Stimulated activated CD4-positive, alpha-beta T cell treated with anti-CD3 and anti-CD28 coated beads, Interleukin-12 subunit alpha, Interleukin-12 subunit beta, amount 100 ng/mL, for 48 hours (primary cell): ENCODE results near the gene NUP160.
A peak's percentile ranks its signal among the peaks of the same experiment; 100 is the strongest.
"Not testable (repeated sequence)": the region's sequence is repeated elsewhere in the genome, so short reads cannot be mapped to it uniquely, and the experiment has no call there.

Experiments
- DNase-seq, 3 donors: peaks; one replicate each; pipeline ENCODE4 v3.0.0-alpha.2; 2020; ENCODE audit warnings: low read depth in 2 of 3, low spot score in 1 of 3

Gene NUP160

GRCh38 chr11:47791774-47792430, 56.2 kb downstream of the NUP160 start:
- DNase-seq: no peak

GRCh38 chr11:47790017-47790416, 58.1 kb downstream of the NUP160 start:
- not testable (repeated sequence) for DNase-seq

- no peak for DNase-seq
These were observed 60.0 kb downstream of the NUP160 start for GRCh38 chr11:47788181-47788580.

GRCh38 chr11:47786373-47786772, 61.8 kb downstream of the NUP160 start:
- no peak for DNase-seq

GRCh38 chr11:47784785-47785381, 63.3 kb downstream of the NUP160 start:
- DNase-seq: no peak

- DNase-seq: no peak
These were observed 65.0 kb downstream of the NUP160 start for GRCh38 chr11:47783087-47783610.

- no peak for DNase-seq
These were observed 69.2 kb downstream of the NUP160 start for GRCh38 chr11:47778878-47779483.

- DNase-seq: no peak
These were observed 72.8 kb downstream of the NUP160 start for GRCh38 chr11:47775240-47775869.

GRCh38 chr11:47773882-47774281, 74.3 kb downstream of the NUP160 start:
- DNase-seq: no peak

GRCh38 chr11:47769556-47769955, 78.6 kb downstream of the NUP160 start:
- not testable (repeated sequence) for DNase-seq

- DNase-seq: peak in 2 of 3 donors; percentile 10 to 17
These were observed 80.0 kb downstream of the NUP160 start for GRCh38 chr11:47768101-47768612.

- DNase-seq: peak; percentile 58 to 71 (median 65)
These were observed 81.5 kb downstream of the NUP160 start for GRCh38 chr11:47766509-47767227.

- DNase-seq: no peak
These were observed 83.1 kb downstream of the NUP160 start for GRCh38 chr11:47765086-47765485.

GRCh38 chr11:47759291-47759690, 88.9 kb downstream of the NUP160 start:
- not testable (repeated sequence) for DNase-seq

- no peak for DNase-seq
These were observed 91.9 kb downstream of the NUP160 start for GRCh38 chr11:47756208-47756607.

- no peak for DNase-seq
These were observed 97.4 kb downstream of the NUP160 start for GRCh38 chr11:47750725-47751124.

GRCh38 chr11:47742494-47742893, 105.7 kb downstream of the NUP160 start:
- DNase-seq: not testable (repeated sequence)

- not testable (repeated sequence) for DNase-seq
These were observed 110.3 kb downstream of the NUP160 start for GRCh38 chr11:47737817-47738216.

- DNase-seq: no peak
These were observed 115.9 kb downstream of the NUP160 start for GRCh38 chr11:47732271-47732670.

- no peak for DNase-seq
These were observed 116.7 kb downstream of the NUP160 start for GRCh38 chr11:47731475-47731874.
